HEK293T (cell line): ENCODE results near the gene CST3.

ENCODE experiments used
- CTBP1 ChIP-seq: fragments of 450-650 bp; IDR thresholded peaks from 2 replicates; pipeline ENCODE4 v1.6.1; 2016; ENCODE audit warnings: borderline replicate concordance
- FOXA1 ChIP-seq: fragments of 450-650 bp; IDR thresholded peaks from 2 replicates; pipeline ENCODE4 v1.6.1; 2016; ENCODE audit warnings: mild to moderate bottlenecking
- FOXM1 ChIP-seq: fragments of 450-650 bp; IDR thresholded peaks from 2 replicates; pipeline ENCODE4 v1.6.1; 2017; ENCODE audit warnings: mild to moderate bottlenecking, borderline replicate concordance
- HDGF ChIP-seq: fragments of 450-650 bp; IDR thresholded peaks from 2 replicates; pipeline ENCODE4 v1.6.1; 2017; ENCODE audit warnings: antibody characterized with exemption, borderline replicate concordance
- SUZ12 ChIP-seq: fragments of 450-650 bp; IDR thresholded peaks from 2 replicates; pipeline ENCODE4 v1.6.1; 2016; ENCODE audit warnings: mild to moderate bottlenecking

- no peak for TF ChIP-seq FOXM1
- TF ChIP-seq CTBP1 = no peak
- no peak for TF ChIP-seq HDGF
- no peak for TF ChIP-seq FOXA1
- no peak for TF ChIP-seq SUZ12
Measured at GRCh38 chr20:23654000-23654399, 16.2 kb upstream of the CST3 start.
